IgD-negative memory B cell (primary cell): ENCODE measurements around the gene ST14. TPM values are rescaled to one million over a fixed set of nuclear protein-coding genes. Genes with fewer than 3 reads are reported as not detected.

Experiments used
- H3K27ac Mint-ChIP-seq, 3 donors: one replicate each; pipeline ENCODE4 v1.8.0; 2020 to 2022; ENCODE audit warnings: mild to moderate bottlenecking in 3 of 3, mixed read lengths in 3 of 3, moderate library complexity in 1 of 3
- H3K27me3 Mint-ChIP-seq: one replicate; pipeline ENCODE4 v1.8.0; 2021; ENCODE audit warnings: mixed read lengths
- H3K36me3 Mint-ChIP-seq: one replicate; pipeline ENCODE4 v1.8.0; 2020; ENCODE audit warnings: mild to moderate bottlenecking, mixed read lengths
- H3K4me1 Mint-ChIP-seq, 3 donors: one replicate each; pipeline ENCODE4 v1.8.0; 2020 to 2022; ENCODE audit warnings: mixed read lengths in 3 of 3, mild to moderate bottlenecking in 1 of 3
- H3K4me3 Mint-ChIP-seq, 4 donors: one replicate each; pipeline ENCODE4 v1.8.0; 2020 to 2022; ENCODE audit warnings: mild to moderate bottlenecking in 4 of 4, mixed read lengths in 4 of 4, moderate library complexity in 3 of 4
- H3K9me3 Mint-ChIP-seq, 3 donors: one replicate each; pipeline ENCODE4 v1.8.0; 2020 to 2021; ENCODE audit warnings: mixed read lengths in 3 of 3, mild to moderate bottlenecking in 1 of 3
- polyA plus RNA-seq: library from polyadenylated mRNA; unstranded; fragments of 300-500 nt; fragmentation: Illumina TruSeq; gene quantifications from one replicate; pipeline ENCODE4 v1.2.3, GENCODE V29; 2021

The ST14 gene
- polyA plus RNA-seq, 1 donor from 2014 or later, result 94.1 TPM

- Mint-ChIP-seq H3K9me3 (no peaks in the 10 kb centered on the region), H3K4me1 (peaks cover 0 to 7% (median 4%) of the 10 kb centered on the region in 3 donors), H3K27ac (peak overlapping the region in 2 of 3 donors; percentile 6 to 32), H3K36me3 (peaks cover 4% of the 10 kb centered on the region), H3K4me3 (no peak overlapping the region), H3K27me3 (no peaks in the 10 kb centered on the region)
Measured at GRCh38 chr11:130211144-130211543, 51.6 kb downstream of the ST14 start.

- Mint-ChIP-seq H3K4me1 (peaks cover 0 to 7% (median 4%) of the 10 kb centered on the region in 3 donors), H3K36me3 (peaks cover 2% of the 10 kb centered on the region), H3K27ac (peak overlapping the region in 2 of 3 donors; percentile 32 to 33), H3K4me3 (no peak overlapping the region), H3K9me3 (no peaks in the 10 kb centered on the region), H3K27me3 (no peaks in the 10 kb centered on the region)
Measured at GRCh38 chr11:130211781-130212401, 52.3 kb downstream of the ST14 start.

GRCh38 chr11:130212431-130212961 lies 52.9 kb downstream of the ST14 start:
- Mint-ChIP-seq H3K36me3 (peaks cover 2% of the 10 kb centered on the region), H3K4me3 (no peak overlapping the region), H3K9me3 (no peaks in the 10 kb centered on the region), H3K27me3 (no peaks in the 10 kb centered on the region), H3K27ac (peak overlapping the region in 1 of 3 donors; percentile 78), H3K4me1 (peaks cover 0 to 7% (median 4%) of the 10 kb centered on the region in 3 donors)

GRCh38 chr11:130213143-130213978 lies 53.8 kb downstream of the ST14 start:
- H3K4me3 Mint-ChIP-seq, result no peak overlapping the region
- peaks cover 2% of the 10 kb centered on the region for H3K36me3 Mint-ChIP-seq
- no peaks in the 10 kb centered on the region for H3K9me3 Mint-ChIP-seq
- peak overlapping the region in 2 of 3 donors; percentile 71 to 78 for H3K27ac Mint-ChIP-seq
- peaks cover 0 to 7% (median 4%) of the 10 kb centered on the region in 3 donors for H3K4me1 Mint-ChIP-seq
- H3K27me3 Mint-ChIP-seq, result no peaks in the 10 kb centered on the region

DNA sequence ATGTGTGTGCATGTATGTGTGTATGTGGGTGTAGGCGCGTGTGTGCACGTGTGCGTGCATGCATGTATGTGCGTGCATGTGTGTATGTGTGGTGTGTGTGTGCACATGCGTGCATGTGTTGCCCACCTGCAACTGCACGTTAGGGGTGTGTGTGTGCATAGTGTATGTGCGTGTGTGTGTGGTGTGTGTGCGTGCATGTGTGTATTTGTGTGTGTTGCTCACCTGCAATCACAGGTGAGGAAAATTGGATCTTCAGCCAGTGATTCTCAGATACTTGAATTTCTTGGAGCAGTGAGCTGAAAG lies 54.3 kb downstream of the ST14 start:
- H3K36me3 Mint-ChIP-seq, result peaks cover 2% of the 10 kb centered on the region
- no peaks in the 10 kb centered on the region for H3K27me3 Mint-ChIP-seq
- peaks cover 0 to 7% (median 4%) of the 10 kb centered on the region in 3 donors for H3K4me1 Mint-ChIP-seq
- H3K27ac Mint-ChIP-seq, result peak overlapping the region in 2 of 3 donors; percentile 51 to 71
- H3K9me3 Mint-ChIP-seq, result no peaks in the 10 kb centered on the region
- H3K4me3 Mint-ChIP-seq, result no peak overlapping the region

- Mint-ChIP-seq H3K4me1 (peaks cover 0 to 7% (median 4%) of the 10 kb centered on the region in 3 donors), H3K9me3 (no peaks in the 10 kb centered on the region), H3K27me3 (no peaks in the 10 kb centered on the region), H3K27ac (no peak overlapping the region), H3K36me3 (peaks cover 2% of the 10 kb centered on the region), H3K4me3 (no peak overlapping the region)
Measured at GRCh38 chr11:130214861-130215530, 55.4 kb downstream of the ST14 start.

DNA sequence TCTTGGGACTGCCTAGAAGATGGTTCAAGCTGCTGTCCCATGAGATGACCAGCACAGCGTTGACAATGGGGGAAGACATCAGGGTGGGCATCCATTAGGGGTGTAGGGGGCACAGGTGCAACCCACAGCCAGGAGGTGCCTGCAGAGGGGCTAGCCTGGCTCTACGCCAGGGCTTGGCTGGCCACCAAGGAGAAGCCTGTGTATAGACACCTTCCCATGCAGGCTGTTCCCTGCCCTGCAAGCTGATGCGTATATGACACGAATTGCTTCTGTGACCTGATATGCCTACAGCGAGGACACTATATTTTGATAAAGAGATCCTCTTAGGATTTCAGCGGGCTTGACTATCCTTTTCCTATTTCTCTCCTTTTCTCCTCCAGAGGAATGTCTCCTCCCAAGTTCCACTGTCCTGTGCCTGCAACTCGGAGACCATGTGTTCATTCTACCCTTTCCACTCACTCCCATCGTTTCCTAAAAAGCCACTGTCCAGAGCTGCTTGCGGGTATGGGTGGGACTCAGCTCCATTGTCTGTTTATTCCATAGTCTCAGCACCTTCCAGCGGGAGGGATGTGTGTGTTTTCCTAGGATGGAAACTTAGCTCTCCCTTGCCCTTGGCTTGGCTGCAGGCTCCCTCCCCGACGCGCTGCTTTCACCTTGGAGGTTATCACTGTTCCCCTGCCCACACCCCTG lies 56.1 kb downstream of the ST14 start:
- H3K27ac Mint-ChIP-seq, result peak overlapping the region in 1 of 3 donors; percentile 5

DNA sequence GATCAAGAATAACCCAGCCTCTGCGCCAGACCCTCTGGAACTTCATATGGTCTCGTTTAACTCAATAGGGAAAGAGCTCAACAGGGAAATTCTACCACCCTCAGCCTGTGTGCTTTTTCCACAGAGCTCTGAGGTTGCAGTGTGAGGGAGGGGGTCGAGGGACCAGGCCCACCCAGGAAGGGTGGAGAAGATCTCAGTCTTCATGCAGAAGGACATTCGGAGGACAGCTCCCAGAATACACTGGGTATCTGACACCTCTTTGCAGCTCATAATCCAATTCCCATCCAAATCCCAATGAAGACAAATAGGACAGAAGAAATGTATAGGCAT lies 56.6 kb downstream of the ST14 start:
- peaks cover 2% of the 10 kb centered on the region for H3K36me3 Mint-ChIP-seq
- no peaks in the 10 kb centered on the region for H3K9me3 Mint-ChIP-seq
- H3K27ac Mint-ChIP-seq, result no peak overlapping the region
- peaks cover 0 to 7% (median 3%) of the 10 kb centered on the region in 3 donors for H3K4me1 Mint-ChIP-seq
- peak overlapping the region in 1 of 4 donors; percentile 14 for H3K4me3 Mint-ChIP-seq
- H3K27me3 Mint-ChIP-seq, result no peaks in the 10 kb centered on the region

More for the DNA sequence above, 56.1 kb downstream of the ST14 start:
- peaks cover 2% of the 10 kb centered on the region for H3K36me3 Mint-ChIP-seq
- peaks cover 0 to 7% (median 4%) of the 10 kb centered on the region in 3 donors for H3K4me1 Mint-ChIP-seq
- no peaks in the 10 kb centered on the region for H3K27me3 Mint-ChIP-seq
- no peaks in the 10 kb centered on the region for H3K9me3 Mint-ChIP-seq
- H3K4me3 Mint-ChIP-seq, result peak overlapping the region in 1 of 4 donors; percentile 14

- H3K27ac Mint-ChIP-seq, result no peak overlapping the region
- peaks cover 0 to 7% (median 1%) of the 10 kb centered on the region in 3 donors for H3K4me1 Mint-ChIP-seq
- H3K4me3 Mint-ChIP-seq, result no peak overlapping the region
- peaks cover 2% of the 10 kb centered on the region for H3K36me3 Mint-ChIP-seq
- H3K9me3 Mint-ChIP-seq, result no peaks in the 10 kb centered on the region
- H3K27me3 Mint-ChIP-seq, result no peaks in the 10 kb centered on the region
Measured at GRCh38 chr11:130216591-130217132, 57.1 kb downstream of the ST14 start.

GRCh38 chr11:130217133-130218031 lies 57.8 kb downstream of the ST14 start:
- Mint-ChIP-seq H3K4me1 (peaks cover 0 to 8% (median 0%) of the 10 kb centered on the region in 3 donors), H3K9me3 (no peaks in the 10 kb centered on the region), H3K27me3 (no peaks in the 10 kb centered on the region), H3K27ac (peak overlapping the region in 2 of 3 donors; percentile 59 to 73), H3K36me3 (no peaks in the 10 kb centered on the region), H3K4me3 (no peak overlapping the region)

- Mint-ChIP-seq H3K36me3 (no peaks in the 10 kb centered on the region), H3K4me1 (peaks cover 0 to 5% (median 0%) of the 10 kb centered on the region in 3 donors)
Measured at GRCh38 chr11:130218501-130219070, 59.0 kb downstream of the ST14 start.

GRCh38 chr11:130219148-130219547 lies 59.6 kb downstream of the ST14 start:
- no peak overlapping the region for H3K4me3 Mint-ChIP-seq
- no peaks in the 10 kb centered on the region for H3K9me3 Mint-ChIP-seq
- H3K27ac Mint-ChIP-seq, result peak overlapping the region in 1 of 3 donors; percentile 5
- H3K27me3 Mint-ChIP-seq, result no peaks in the 10 kb centered on the region
- peaks cover 0 to 5% (median 0%) of the 10 kb centered on the region in 3 donors for H3K4me1 Mint-ChIP-seq
- no peaks in the 10 kb centered on the region for H3K36me3 Mint-ChIP-seq

More at GRCh38 chr11:130218501-130219070, 59.0 kb downstream of the ST14 start:
- Mint-ChIP-seq H3K4me3 (no peak overlapping the region), H3K27me3 (no peaks in the 10 kb centered on the region), H3K27ac (peak overlapping the region in 1 of 3 donors; percentile 5), H3K9me3 (no peaks in the 10 kb centered on the region)

DNA sequence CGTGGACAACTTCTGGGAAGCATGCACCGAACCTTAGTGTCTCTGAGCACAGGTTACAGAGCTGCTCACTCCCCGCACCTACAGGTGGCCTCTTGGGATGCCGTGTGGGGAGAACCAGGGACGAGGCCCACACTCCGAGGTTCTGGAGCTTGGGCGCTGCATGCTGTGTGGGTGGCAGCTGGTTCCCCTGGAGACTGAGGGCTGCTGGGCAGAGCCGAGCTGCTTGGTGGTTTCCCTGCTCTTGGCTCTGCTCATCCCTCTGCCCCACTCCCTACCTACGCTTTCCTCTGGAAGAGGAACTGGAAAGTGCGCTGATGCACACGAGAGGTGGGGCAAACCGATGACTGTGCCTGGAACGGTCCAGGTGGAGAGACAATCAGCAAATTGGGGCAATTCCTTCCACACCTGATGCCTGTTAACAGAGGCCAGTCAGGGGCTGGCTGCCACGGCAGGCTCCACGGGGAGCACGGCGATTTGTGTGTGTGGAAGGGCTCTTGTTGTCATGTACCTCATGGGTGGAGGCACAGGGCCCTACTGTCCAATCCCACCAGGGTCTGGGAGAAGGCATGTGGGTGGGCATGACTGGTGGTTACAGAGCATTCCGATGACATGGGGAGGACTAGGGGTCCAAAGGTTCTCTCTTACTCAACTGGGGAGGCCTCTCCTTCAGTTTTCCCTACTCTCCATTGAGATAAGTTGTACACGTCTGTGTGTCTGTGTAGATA lies 60.9 kb downstream of the ST14 start:
- Mint-ChIP-seq H3K9me3 (no peaks in the 10 kb centered on the region), H3K36me3 (no peaks in the 10 kb centered on the region), H3K27ac (peak overlapping the region in 1 of 3 donors; percentile 19), H3K4me3 (no peak overlapping the region), H3K27me3 (no peaks in the 10 kb centered on the region), H3K4me1 (peaks cover 0 to 5% (median 2%) of the 10 kb centered on the region in 3 donors)
